ENCODE measurements around the gene EID2.

The EID2 gene

DNA sequence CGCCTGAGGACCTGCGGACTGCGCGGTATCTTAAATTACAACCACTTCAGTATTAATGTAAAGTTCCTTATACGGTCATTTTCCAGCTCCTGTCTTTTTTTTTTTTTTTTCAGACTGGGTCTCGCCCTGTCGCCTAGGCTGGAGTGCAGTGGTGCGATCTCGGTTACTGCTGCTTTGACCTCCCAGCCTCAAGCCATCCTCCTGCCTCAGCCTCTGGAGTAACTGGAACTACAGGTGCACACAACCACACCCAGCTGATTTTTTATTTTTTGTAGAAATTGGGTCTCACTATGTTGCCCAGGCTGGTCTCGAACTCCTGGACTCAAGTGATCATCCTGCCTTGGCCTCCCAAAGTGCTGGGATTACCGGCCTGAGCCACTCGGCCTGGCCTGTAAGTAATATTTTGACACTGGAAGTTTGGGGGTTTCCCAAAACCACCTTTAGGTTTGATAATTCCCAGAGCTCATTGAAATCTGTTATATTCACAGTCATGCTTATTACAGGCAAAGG is 6.9 kb downstream of the EID2 start:
- DNase-seq: no peak

DNA sequence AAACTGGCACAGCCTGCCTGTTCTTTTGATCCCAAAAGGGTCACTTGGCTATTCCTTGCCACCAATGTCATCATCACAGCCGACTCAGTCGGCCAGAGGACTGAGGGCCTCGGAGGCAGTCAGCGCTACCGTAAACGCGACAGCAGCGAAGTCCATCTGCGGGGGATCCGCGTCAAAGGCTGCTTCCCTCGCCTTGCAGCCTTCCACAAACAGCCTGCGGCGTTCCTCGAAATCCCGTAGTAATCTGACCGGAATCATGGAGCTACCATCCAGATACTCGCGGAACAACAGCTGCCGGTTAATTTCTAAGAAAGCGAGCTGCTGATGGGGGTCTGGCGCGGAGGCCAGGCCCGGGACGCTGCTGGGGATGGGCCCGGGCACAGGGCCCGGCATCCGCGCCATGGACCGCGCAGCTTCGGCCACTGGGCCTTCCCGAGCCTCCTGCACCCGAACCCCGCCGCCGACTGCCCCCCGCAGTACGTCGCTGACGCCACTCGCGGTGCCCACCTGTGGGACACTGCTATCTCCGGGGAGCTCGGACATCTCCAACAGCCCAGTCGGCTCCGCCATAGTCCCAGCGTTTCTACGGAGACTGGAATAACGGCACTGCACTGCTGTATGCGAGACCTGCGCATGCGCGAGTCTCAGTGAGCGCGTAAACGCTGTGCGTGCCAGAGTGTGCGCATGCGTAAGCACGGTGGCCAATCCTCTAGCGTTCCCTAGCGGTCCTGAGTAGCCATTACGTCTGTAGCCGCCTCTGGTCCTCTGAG is 7.5 kb downstream of the EID2 start, which contains the start of gene EID2B:
Gene EID2B, minus strand, starts transcription at position 620 of the 770 bp plus-strand sequence. Its CDS starts 50 bp downstream, at position 570.
- peak; percentile 87 for DNase-seq

DNA sequence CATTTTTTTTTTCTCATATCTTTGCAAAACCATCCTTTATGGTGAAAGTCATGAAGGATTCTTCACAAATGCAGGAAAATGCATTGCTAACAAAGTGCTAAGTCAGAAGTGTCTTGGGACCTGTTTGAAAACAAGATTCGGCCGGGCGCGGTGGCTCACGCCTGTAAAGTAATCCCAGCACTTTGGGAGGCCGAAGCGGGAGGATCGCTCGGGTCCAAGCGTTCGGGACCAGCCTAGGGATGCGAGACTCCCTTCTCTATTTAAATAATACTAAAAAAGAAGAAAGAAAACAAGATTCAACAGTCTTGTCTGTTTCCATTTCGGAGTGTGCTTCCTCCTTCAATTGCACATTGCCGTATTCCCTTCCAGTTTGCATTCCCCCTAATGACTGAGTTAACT is 8.1 kb downstream of the EID2 start:
- DNase-seq: no peak

DNA sequence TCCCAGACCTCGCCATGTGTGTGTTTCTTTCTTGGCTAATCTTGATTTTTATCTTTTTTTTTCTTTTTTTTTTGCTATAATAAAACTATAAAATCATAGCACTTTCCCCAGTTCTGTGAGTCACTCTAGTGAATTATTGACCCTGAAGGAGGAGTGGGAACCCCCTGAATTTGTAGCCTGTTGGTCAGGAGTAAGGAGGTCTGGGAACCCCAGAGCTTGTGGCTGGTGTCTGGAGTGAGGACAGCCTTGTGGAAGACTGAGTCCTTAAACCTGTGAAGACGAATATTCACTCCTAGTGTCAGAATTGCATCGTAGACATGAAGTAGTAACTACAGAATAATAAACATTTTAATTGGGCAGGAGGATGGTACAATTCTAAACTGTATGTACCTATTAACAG is 14.8 kb downstream of the EID2 start:
- DNase-seq: no peak

DNA sequence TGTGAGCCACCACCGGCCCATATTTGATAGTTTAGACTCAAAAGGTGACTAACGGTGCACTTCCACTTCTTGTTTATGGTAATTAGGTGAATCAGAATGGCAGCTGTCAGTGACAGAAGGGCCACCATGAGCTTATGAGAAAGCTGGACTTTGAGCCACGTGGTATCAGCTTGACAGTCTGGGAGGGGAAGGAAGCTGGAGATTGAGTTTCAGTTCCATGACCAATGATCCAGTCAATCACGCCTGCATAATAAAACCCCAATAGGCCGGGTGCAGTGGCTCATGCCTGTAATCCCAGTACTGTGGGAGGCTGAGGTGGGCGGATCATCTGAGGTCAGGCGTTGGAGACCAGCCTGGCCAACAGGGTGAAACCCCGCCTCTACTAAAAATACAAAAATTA is 15.5 kb downstream of the EID2 start:
- DNase-seq: no peak

DNA sequence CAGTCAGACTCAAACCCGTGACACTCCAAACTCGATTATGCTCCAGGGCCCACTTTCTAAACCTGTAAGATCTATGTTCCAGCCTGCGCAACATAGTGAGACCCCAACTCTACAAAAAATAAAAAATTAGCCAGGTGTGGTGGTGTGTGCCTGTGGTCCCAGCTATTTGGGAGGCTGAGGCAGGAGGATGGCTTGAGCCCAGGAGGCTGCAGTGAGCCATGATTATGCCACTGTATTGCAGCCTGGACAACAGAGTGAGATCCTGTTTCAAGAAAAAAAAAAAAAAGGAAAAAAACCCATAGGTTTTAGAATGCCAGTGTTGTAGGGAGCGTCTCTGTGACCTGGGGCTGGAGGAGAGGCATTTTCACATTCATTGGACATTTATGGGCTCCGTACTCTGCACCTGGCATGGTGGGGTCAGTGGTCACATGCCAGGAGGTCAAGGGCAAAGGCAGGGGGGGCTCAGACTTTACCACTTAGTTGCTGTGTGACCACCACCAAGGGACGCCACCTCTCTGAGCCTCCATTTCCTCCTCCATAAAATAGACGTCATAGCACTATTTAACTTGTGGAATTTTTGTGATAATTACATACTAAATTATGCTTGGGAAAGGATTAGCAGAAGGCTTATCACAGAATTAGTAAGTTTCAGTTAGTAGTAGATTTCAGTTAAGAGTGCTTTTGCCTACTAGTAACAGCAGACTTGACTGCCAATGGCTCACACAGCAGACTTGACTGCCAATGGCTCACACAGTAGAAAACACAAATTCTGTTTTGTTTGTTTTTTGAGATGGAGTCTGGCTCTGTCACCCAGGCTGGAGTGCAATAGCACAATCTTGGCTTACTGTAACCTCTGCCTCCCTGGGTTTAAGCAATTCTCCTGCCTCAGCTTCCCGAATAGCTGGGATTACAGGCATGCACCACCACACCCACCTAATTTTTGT is 19.1 kb downstream of the EID2 start:
- no peak for DNase-seq

DNA sequence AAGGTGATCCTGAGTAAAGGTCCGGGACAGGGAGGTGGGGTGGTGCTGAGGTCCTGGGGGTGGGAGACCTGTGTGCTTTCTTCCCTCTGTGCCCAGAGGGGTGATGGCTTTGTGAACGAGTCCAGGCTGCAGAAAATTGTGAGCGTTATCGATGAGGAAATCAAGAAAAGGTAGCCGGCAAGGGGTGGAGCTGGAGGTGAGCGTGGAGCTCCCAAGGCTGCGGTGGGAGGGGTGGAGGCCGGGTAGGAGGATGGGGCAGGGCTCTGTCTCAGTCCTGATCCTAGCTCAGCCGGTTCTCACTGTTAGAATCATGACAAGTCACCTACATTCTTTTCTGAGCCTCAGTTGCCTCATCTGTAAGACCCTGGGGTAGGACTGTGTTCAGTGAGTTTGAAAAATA is 21.0 kb downstream of the EID2 start:
- no peak for DNase-seq

DNA sequence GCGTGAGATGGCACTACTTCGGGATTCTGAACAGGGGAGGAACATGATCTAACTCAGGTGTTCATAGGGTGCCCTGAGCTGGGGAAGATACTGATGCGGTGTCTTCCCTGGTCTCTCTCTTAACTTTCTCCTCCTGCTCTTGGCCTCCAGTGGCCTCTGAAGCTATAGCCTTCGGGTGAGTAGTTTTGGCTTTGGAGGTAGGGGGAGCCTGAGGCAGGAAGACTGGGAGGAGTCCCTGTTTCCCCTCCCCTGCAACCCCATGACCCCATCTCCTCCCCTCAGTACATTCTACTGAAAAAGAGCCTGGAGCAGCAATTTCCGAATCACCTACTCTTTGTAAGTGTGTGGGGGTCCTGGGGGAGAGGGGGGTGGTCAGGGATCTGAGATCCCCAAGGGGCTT is 21.5 kb downstream of the EID2 start:
- DNase-seq: no peak

DNA sequence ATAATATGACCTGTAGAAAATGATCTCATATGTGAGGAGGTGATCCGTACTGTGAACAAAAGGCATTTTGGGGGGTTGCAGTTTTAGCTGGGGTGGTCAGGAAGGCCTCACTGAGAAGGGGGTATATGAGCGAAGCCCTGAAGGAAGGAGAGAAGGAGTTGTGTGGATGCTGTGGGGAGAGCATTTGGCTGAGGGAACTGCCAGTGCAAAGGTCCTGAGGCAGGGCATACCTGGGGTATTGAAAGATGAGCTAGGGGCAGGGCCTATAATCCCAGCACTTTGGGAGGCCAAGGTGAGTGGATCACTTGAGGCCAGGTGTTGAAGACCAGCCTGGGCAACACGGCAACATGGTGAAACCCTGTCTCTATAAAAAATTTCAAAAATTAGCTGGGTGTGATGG is 22.5 kb downstream of the EID2 start:
- no peak for DNase-seq

DNA sequence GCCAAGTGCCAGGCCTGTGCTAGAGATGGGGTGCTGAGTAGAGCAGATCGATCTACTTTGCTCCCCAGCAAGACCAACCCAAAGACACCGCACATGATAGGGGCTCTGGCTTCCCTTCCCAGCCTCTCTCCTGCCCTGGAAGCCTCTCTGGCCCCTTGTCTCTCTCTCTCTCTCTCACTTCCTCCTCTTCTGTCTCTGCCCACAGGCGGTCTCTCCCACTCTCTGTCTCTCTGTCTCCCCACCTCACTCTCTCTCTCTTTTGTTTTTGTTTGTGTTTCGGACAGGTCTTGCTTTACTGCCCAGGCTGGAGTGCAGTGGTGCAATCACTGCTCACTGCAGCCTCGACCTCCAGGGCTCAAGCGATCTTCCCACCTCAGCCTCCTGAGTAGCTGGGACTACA is 23.7 kb downstream of the EID2 start:
- no peak for DNase-seq

DNA sequence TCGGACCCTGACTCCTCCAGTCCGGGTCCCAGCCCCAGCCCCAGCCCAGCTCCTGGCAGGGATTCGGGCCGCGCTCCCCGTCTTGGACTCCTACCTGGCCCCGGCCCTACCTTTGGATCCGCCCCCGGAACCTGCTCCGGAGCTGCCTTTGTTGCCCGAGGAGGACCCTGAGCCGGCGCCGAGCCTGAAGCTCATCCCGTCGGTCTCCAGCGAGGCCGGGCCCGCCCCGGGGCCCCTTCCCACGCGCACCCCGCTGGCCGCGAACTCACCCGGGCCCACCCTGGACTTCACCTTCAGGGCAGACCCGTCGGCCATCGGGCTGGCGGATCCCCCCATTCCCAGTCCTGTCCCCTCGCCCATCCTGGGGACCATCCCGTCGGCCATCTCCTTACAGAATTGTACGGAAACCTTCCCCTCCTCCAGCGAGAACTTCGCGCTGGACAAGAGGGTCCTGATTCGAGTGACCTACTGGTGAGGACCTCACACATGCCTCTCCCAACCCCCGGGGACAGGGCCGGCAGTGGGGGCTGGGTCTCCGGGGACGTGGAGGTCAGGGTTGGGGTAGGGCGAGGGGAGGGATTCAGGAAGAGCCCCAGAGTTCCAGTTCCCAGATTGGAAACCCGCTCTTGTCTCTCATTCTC is 24.3 kb downstream of the EID2 start:
- no peak for DNase-seq

DNA sequence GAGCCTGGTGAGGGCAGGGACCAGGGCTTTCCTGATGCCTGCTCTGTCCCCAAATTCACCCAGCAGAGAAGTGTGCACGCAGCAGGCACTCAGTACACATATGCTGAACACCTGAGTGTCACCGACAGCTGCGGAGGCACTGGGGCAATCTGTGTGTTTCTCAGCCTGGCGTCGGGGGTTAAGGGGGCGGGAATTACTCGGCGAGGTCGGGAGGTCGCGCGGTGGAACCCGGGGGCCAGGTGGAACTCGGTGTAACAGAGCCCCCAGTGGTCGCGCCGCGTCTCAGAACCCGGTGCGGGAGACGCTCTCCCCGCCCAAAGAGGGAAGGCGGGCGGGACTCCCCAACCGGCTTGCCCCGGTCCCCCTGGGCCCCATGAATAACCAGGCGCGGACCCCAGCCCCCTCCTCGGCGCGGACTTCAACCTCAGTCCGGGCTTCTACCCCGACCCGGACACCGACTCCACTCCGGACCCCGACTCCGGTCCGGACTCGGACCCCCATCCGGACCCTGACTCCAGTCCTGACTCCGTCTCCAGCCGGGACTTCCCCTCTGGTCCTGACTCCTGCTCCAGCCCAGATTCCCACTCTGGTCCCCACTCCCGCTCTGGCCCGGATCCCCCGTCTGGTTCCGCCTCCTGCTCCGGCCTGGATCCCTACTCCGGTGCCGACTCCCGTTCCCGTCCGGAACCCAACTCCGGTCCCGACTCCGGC is 25.0 kb downstream of the EID2 start, which contains the start of gene SELENOV:
Gene SELENOV, plus strand, starts transcription at position 300 of the 711 bp plus-strand sequence. Its CDS starts 74 bp downstream, at position 374.
- DNase-seq: no peak

DNA sequence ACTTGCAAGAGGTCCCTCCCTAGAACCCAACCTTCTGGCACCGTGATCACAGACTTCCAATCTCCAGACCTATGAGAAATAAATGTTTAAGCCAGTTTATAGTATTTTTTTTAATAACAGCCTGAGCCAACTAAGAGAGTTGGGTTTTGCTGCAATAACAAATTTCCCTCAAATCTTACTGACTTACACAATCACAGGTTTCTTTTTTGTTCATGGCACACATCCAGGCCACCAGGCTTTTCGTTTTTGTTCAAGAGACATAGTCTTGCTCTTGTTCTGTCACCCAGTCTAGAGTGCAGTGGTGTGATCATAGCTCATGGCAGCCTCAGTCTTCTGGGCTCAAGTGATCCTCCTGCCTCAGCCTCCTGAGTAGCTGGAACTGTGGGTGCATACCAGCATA is 27.0 kb downstream of the EID2 start:
- no peak for DNase-seq

DNA sequence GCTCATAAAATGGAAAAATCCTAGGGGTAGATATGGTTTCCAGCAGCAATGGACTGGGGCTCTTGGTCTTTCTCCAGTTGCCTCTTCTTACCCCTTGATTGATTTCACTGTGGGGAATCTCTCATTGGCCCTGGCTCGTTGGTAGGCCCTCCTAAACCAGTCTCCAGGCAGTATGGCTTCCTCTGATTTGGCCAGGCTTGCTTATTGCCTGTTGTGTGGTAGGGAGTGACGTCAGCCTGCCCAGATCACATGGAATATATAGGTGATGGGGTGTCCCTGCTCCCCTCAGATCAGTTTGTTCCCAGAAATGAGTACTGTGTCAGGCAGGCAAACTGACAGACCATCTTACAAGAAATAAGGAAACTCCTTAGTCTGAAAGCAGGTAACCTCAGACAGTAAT is 30.7 kb downstream of the EID2 start:
- DNase-seq: no peak

DNA sequence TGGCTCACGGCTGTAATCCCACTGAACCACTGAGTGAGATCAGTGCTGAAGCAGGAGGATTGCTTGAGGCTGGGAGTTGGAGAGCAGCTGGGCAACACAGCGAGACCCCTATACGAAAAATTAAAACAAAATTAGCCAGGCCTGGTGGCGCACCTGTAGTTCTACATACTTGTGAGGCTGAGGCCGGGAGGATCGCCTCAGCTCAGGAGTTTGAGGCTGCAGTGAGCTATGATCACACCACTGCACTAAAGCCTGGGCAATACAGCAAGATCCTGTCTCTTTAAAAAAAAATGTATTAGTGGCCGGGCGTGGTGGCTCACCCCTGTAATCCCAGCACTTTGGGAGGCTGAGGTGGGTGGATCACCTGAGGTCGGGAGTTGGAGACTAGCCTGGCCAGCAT is 31.3 kb downstream of the EID2 start:
- DNase-seq: no peak

DNA sequence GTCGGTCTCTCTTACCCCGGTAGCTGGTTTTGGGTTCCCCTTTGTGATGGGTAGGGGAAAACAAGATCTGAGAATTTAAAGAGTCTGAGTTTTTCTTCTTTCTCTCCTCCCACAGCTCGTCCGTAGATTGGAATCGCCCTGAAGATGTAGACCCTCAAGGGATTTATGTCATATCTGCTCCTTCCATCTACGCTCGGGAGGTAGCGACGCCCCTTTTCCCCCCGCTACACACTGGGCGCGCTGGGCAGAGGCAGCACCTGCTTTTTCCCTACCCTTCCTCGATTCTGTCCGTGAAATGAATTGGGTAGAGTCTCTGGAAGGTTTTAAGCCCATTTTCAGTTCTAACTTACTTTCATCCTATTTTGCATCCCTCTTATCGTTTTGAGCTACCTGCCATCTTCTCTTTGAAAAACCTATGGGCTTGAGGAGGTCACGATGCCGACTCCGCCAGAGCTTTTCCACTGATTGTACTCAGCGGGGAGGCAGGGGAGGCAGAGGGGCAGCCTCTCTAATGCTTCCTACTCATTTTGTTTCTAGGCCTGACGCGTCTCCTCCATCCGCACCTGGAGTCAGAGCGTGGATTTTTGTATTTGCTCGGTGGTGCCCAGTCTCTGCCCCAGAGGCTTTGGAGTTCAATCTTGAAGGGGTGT is 32.1 kb downstream of the EID2 start:
- DNase-seq: no peak

DNA sequence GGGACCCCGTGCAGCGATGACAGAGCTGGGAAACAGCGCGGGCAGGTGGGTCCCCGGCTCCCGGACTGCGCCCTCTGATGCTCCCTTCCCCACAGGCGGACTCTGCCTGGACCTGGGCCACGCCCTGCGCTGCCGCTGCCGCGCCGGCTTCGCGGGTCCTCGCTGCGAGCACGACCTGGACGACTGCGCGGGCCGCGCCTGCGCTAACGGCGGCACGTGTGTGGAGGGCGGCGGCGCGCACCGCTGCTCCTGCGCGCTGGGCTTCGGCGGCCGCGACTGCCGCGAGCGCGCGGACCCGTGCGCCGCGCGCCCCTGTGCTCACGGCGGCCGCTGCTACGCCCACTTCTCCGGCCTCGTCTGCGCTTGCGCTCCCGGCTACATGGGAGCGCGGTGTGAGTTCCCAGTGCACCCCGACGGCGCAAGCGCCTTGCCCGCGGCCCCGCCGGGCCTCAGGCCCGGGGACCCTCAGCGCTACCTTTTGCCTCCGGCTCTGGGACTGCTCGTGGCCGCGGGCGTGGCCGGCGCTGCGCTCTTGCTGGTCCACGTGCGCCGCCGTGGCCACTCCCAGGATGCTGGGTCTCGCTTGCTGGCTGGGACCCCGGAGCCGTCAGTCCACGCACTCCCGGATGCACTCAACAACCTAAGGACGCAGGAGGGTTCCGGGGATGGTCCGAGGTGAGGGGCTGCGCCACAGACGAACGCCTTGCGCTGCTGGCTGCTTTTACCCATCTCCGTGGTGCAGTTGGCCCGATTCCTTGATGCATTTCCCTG is 32.8 kb downstream of the EID2 start:
- DNase-seq: peak; percentile 60

DNA sequence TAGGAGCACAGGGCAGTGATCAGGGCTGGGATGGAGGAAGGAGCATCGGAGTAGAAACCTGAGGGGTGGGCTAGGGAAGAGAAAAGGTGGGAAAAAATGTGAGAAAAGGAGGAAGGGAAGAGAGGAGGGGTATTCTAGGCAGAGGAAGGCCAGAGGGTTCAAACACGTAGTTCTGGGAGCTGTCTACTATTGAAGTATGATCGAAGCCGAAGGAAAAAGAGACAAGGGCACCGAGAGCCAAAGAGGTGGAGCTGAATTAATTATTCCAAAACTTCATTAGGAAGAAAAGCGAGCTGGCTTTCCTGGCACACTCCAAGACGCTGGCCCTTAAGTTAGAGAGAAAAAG is 33.4 kb downstream of the EID2 start:
- no peak for DNase-seq

DNA sequence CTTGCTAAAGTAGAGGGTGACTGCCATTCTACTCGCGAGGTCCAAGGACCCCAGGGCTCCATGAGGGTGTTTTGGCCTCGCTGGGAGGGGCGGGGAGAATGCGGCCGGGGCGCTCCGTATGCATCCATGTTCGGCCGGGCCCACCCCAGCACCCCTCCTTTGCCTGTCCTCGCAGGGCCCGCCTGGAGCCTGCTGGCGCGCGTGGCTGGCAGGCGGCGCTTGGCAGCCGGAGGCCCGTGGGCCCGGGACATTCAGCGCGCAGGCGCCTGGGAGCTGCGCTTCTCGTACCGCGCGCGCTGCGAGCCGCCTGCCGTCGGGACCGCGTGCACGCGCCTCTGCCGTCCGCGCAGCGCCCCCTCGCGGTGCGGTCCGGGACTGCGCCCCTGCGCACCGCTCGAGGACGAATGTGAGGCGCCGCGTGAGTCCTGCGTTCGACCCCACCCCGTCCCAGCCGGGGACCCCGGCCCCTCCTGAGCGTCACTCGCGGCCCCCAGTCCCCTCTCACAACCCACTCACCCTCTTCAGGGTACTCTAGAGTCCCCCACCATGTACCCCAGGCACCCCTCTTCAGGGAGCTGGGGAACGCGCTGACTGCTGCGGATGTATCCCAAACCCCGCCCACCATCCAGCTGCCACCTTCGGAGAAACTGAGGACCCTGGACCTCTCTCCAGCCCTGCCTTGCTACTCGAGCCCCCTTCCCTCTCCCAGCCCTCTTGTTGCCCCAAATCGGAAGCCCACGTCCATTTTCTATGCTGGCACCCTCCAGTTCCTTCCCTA is 37.1 kb downstream of the EID2 start:
- peak; percentile 62 for DNase-seq

DNA sequence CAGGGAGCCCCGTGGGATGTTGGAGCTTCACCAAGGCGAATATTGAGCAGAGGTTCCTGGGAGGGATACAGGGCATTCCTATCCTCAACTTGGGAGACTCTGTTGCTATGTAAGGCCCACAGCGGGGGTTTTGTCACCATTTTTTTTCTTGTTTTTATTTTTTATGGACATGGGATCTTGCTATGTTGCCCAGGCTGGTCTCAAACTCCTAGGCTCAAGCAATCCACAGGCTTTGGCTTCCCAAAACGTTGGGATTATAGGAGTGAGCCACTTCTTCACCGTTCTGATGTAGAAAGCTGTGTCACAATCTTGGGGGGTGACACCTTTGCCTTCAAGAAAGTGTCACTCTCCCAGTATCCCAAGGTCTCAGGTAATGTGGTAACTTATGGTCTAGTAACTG is 38.6 kb downstream of the EID2 start:
- no peak for DNase-seq
